Activated CD4-positive, alpha-beta T cell treated with anti-CD3 and anti-CD28 coated beads, Interleukin-2, amount 10 ng/mL, durations not matched to agents 24 days and 14 days (primary cell): ENCODE data around the gene ZNF93. TPM values are rescaled to one million over a fixed set of nuclear protein-coding genes. Genes with fewer than 3 reads are reported as not detected.
"Not testable (repeated sequence)": the region's sequence is repeated elsewhere in the genome, so short reads cannot be mapped to it uniquely, and the experiment has no call there.

Source experiments
- DNase-seq: peaks from one replicate; pipeline ENCODE4 v3.0.0; 2022
- H3K27ac Mint-ChIP-seq: one replicate; pipeline ENCODE4 v1.8.0; 2022; ENCODE audit warnings: mild to moderate bottlenecking, mixed read lengths
- H3K27me3 Mint-ChIP-seq: one replicate; pipeline ENCODE4 v1.8.0; 2022; ENCODE audit warnings: mixed read lengths
- H3K36me3 Mint-ChIP-seq: one replicate; pipeline ENCODE4 v1.8.0; 2022; ENCODE audit warnings: low read depth, mild to moderate bottlenecking, mixed read lengths
- H3K4me1 Mint-ChIP-seq: one replicate; pipeline ENCODE4 v1.8.0; 2021; ENCODE audit warnings: mixed read lengths
- H3K4me3 Mint-ChIP-seq: one replicate; pipeline ENCODE4 v1.8.0; 2022; ENCODE audit warnings: mild to moderate bottlenecking, moderate library complexity, mixed read lengths
- H3K9me3 Mint-ChIP-seq: one replicate; pipeline ENCODE4 v1.8.0; 2021; ENCODE audit warnings: mixed read lengths
- intact Hi-C: fragments of 100-400 bp; cut with micrococcal nuclease; formaldehyde crosslinking; loops from one replicate; pipeline ENCODE4 v1.15.1; 2023
- total RNA-seq: library from RNA; stranded (reverse); gene quantifications from 2 replicates; pipeline ENCODE4 v1.2.3, GENCODE V29; 2022

The ZNF93 gene
- 7.2 and 8.3 TPM in 2 replicates for total RNA-seq

- intact Hi-C loops = loop anchor here (1.0 to 10.0 kb wide), 3 partner anchors 36 to 236 kb away; partner anchors contain the start of genes ATP13A1, ZNF101, ZNF14 and ZNF253
- Mint-ChIP-seq H3K27ac (peak within 1 kb of the TSS; percentile 97), H3K9me3 (peaks cover 50% of the 10 kb centered on the region), H3K27me3 (no peaks in the 10 kb centered on the region), H3K36me3 (peaks cover 49% of the 10 kb centered on the region), H3K4me3 (peak within 1 kb of the TSS; percentile 96), H3K4me1 (peaks cover 12% of the 10 kb centered on the region)
- peak; percentile 96 for DNase-seq
Measured at GRCh38 chr19:19900729-19901444, at the start of gene ZNF93. TSS of gene ZNF93 (plus strand) at chr19:19900946. CDS start at chr19:19901089, 143 bp downstream.

- H3K4me1 Mint-ChIP-seq, H3K27ac Mint-ChIP-seq, intact Hi-C loops, DNase-seq, H3K27me3 Mint-ChIP-seq, H3K4me3 Mint-ChIP-seq, H3K36me3 Mint-ChIP-seq: not testable (repeated sequence)
- peaks cover 12% of the 10 kb centered on the region for H3K9me3 Mint-ChIP-seq
Measured at GRCh38 chr19:19851740-19852139, 49.0 kb upstream of the ZNF93 start.

- H3K9me3 Mint-ChIP-seq = peaks cover 45% of the 10 kb centered on the region
- DNase-seq = no peak
- H3K4me3 Mint-ChIP-seq = no peak overlapping the region
- no peaks in the 10 kb centered on the region for H3K27me3 Mint-ChIP-seq
- H3K4me1 Mint-ChIP-seq = peaks cover 1% of the 10 kb centered on the region
- H3K27ac Mint-ChIP-seq = no peak overlapping the region
- peaks cover 18% of the 10 kb centered on the region for H3K36me3 Mint-ChIP-seq
- intact Hi-C loops = no loop called here
Measured at GRCh38 chr19:19858751-19859150, 42.0 kb upstream of the ZNF93 start.

GRCh38 chr19:19860756-19861390, 39.9 kb upstream of the ZNF93 start:
- Mint-ChIP-seq H3K4me3 (peak overlapping the region; percentile 69), H3K4me1 (peaks cover 6% of the 10 kb centered on the region), H3K27ac (peak overlapping the region; percentile 66), H3K27me3 (no peaks in the 10 kb centered on the region), H3K9me3 (peaks cover 39% of the 10 kb centered on the region), H3K36me3 (peaks cover 21% of the 10 kb centered on the region)
- peak; percentile 69 for DNase-seq
- intact Hi-C loops = no loop called here

GRCh38 chr19:19865750-19866610, 34.8 kb upstream of the ZNF93 start, which contains the start of gene ZNF253:
TSS of gene ZNF253 (plus strand) at chr19:19865882. CDS start at chr19:19865997, 115 bp downstream.
- no peaks in the 10 kb centered on the region for H3K27me3 Mint-ChIP-seq
- peak; percentile 97 for DNase-seq
- peaks cover 22% of the 10 kb centered on the region for H3K4me1 Mint-ChIP-seq
- H3K4me3 Mint-ChIP-seq = peak within 1 kb of the TSS; percentile 100
- peaks cover 18% of the 10 kb centered on the region for H3K9me3 Mint-ChIP-seq
- intact Hi-C loops = loop anchor here (1.0 to 5.0 kb wide), 6 partner anchors 35 to 269 kb away; partner anchors contain the start of genes ZNF101, ZNF506 and ZNF682
- peak within 1 kb of the TSS; percentile 100 for H3K27ac Mint-ChIP-seq
- peaks cover 36% of the 10 kb centered on the region for H3K36me3 Mint-ChIP-seq

- Mint-ChIP-seq H3K4me3 (peak overlapping the region; percentile 100), H3K36me3 (peaks cover 41% of the 10 kb centered on the region), H3K27ac (peak overlapping the region; percentile 100), H3K27me3 (no peaks in the 10 kb centered on the region), H3K9me3 (peaks cover 17% of the 10 kb centered on the region), H3K4me1 (peaks cover 23% of the 10 kb centered on the region)
- peak; percentile 83 for DNase-seq
- intact Hi-C loops = loop anchor here (1.0 to 5.0 kb wide), 4 partner anchors 45 to 269 kb away; partner anchors contain the start of genes ZNF101, ZNF506 and ZNF682
Measured at GRCh38 chr19:19866611-19867248, 34.0 kb upstream of the ZNF93 start.

- H3K4me3 Mint-ChIP-seq, DNase-seq, intact Hi-C loops, H3K9me3 Mint-ChIP-seq, H3K27me3 Mint-ChIP-seq, H3K27ac Mint-ChIP-seq: not testable (repeated sequence)
- Mint-ChIP-seq H3K36me3 (peaks cover 69% of the 10 kb centered on the region), H3K4me1 (peaks cover 21% of the 10 kb centered on the region)
Measured at GRCh38 chr19:19870086-19870485, 30.7 kb upstream of the ZNF93 start.

GRCh38 chr19:19871932-19872331, 28.8 kb upstream of the ZNF93 start:
- DNase-seq = no peak
- Mint-ChIP-seq H3K4me3 (no peak overlapping the region), H3K27ac (no peak overlapping the region), H3K27me3 (no peaks in the 10 kb centered on the region), H3K4me1 (peaks cover 14% of the 10 kb centered on the region), H3K9me3 (peaks cover 6% of the 10 kb centered on the region), H3K36me3 (peaks cover 74% of the 10 kb centered on the region)
- intact Hi-C loops = no loop called here

- Mint-ChIP-seq H3K36me3 (peaks cover 74% of the 10 kb centered on the region), H3K4me1 (peaks cover 2% of the 10 kb centered on the region), H3K27ac (no peak overlapping the region), H3K4me3 (no peak overlapping the region), H3K9me3 (peaks cover 6% of the 10 kb centered on the region), H3K27me3 (no peaks in the 10 kb centered on the region)
- no peak for DNase-seq
- intact Hi-C loops = no loop called here
Measured at GRCh38 chr19:19873381-19873780, 27.4 kb upstream of the ZNF93 start.

GRCh38 chr19:19877724-19878123, 23.0 kb upstream of the ZNF93 start:
- no peak for DNase-seq
- intact Hi-C loops = no loop called here
- Mint-ChIP-seq H3K36me3 (peaks cover 79% of the 10 kb centered on the region), H3K4me3 (no peak overlapping the region), H3K4me1 (no peaks in the 10 kb centered on the region), H3K9me3 (peaks cover 7% of the 10 kb centered on the region), H3K27ac (no peak overlapping the region), H3K27me3 (no peaks in the 10 kb centered on the region)

- Mint-ChIP-seq H3K4me1 (no peaks in the 10 kb centered on the region), H3K36me3 (peaks cover 66% of the 10 kb centered on the region), H3K4me3 (no peak overlapping the region), H3K9me3 (peaks cover 4% of the 10 kb centered on the region), H3K27ac (no peak overlapping the region), H3K27me3 (no peaks in the 10 kb centered on the region)
- intact Hi-C loops = no loop called here
- DNase-seq = no peak
Measured at GRCh38 chr19:19884583-19884982, 16.2 kb upstream of the ZNF93 start.

GRCh38 chr19:19892055-19892941, 8.4 kb upstream of the ZNF93 start:
- DNase-seq, H3K4me3 Mint-ChIP-seq, H3K27me3 Mint-ChIP-seq, H3K4me1 Mint-ChIP-seq, intact Hi-C loops, H3K27ac Mint-ChIP-seq: not testable (repeated sequence)
- peaks cover 46% of the 10 kb centered on the region for H3K36me3 Mint-ChIP-seq
- H3K9me3 Mint-ChIP-seq = peaks cover 21% of the 10 kb centered on the region
